A549 (cell line): ENCODE data around the gene RBM17. TPM values are rescaled to one million over a fixed set of nuclear protein-coding genes. Genes with fewer than 3 reads are reported as not detected.

Experiments
- ATAC-seq, 2 experiments: fragments of 200-7000 bp in 1 of 2; fragments of >200 bp in 1 of 2; cut with Nextera tagmentation in 1 of 2; cut with Tn5 transposase in 1 of 2; 3 replicates each; pipeline versions ENCODE4 v1.8.0 to v1.9.1; 2018 to 2020; ENCODE audit warnings: mild to moderate bottlenecking in 1 of 2, moderate library complexity in 1 of 2
- CTCF ChIA-PET: fragments of 300-600 bp; sonication (Branson Sonifier 250); formaldehyde crosslinking; extraction: SDS; loops from one replicate; lab custom pipeline; 2021; ENCODE audit warnings: antibody characterized with exemption, inconsistent platforms; lab: Yijun Ruan, JAX
- POLR2A ChIA-PET: fragments of 350-600 bp; formaldehyde crosslinking; extraction: SDS; loops from one replicate; lab custom pipeline; 2021; ENCODE audit warnings: antibody characterized with exemption, inconsistent platforms; lab: Yijun Ruan, JAX
- DNase-seq, 2 experiments: peaks; one replicate each; pipeline versions ENCODE4 v3.0.0 to v3.0.0-alpha.2; 2011 to 2016; ENCODE audit warnings: low read depth in 1 of 2, low spot score in 1 of 2
- FAIRE-seq: peaks from 2 replicates; lab custom pipeline; 2011; peaks lifted over from hg19 to GRCh38; lab: Jason Lieb, UNC
- H3K27ac ChIP-seq, 2 experiments: fragments of >200 bp; sonication (Bioruptor Twin); formaldehyde crosslinking; 3 replicates each; pipeline ENCODE4 v1.5.1; 2016 to 2017
- H3K4me1 ChIP-seq: fragments of >200 bp; sonication (Bioruptor Twin); formaldehyde crosslinking; 3 replicates; pipeline ENCODE4 v1.6.1; 2016
- H3K4me2 ChIP-seq: fragments of >200 bp; sonication (Bioruptor Twin); formaldehyde crosslinking; 3 replicates; pipeline ENCODE4 v1.6.1; 2016
- H3K4me3 ChIP-seq: fragments of >200 bp; sonication (Bioruptor Twin); formaldehyde crosslinking; 3 replicates; pipeline ENCODE4 v1.5.1; 2016
- H3K9me3 ChIP-seq: fragments of >200 bp; sonication (Bioruptor Twin); formaldehyde crosslinking; 3 replicates; pipeline ENCODE4 v1.6.1; 2016
- CBX2 ChIP-seq: fragments of 200-600 bp; sonication (generic); IDR thresholded peaks from 2 replicates; pipeline ENCODE4 v1.6.1; 2016; ENCODE audit warnings: low read depth, mild to moderate bottlenecking, borderline replicate concordance
- CHD2 ChIP-seq: fragments of 150-350 bp; IDR thresholded peaks from 2 replicates; pipeline ENCODE4 v1.6.1; 2014; ENCODE audit warnings: low read length; ENCODE audit not compliant: partially characterized antibody
- CHD4 ChIP-seq: fragments of 200-600 bp; sonication (generic); IDR thresholded peaks from 2 replicates; pipeline ENCODE4 v1.6.1; 2016; ENCODE audit warnings: antibody characterized with exemption, mild to moderate bottlenecking, borderline replicate concordance
- EHMT2 ChIP-seq: fragments of 200-600 bp; sonication (generic); IDR thresholded peaks from 2 replicates; pipeline ENCODE4 v1.6.1; 2016; ENCODE audit warnings: antibody characterized with exemption, low read depth, mild to moderate bottlenecking, moderate library complexity
- FOSL2 ChIP-seq, 2 experiments: fragments of 450-650 bp in 1 of 2; fragments of >200 bp in 1 of 2; sonication (Bioruptor Twin) in 1 of 2; formaldehyde crosslinking; IDR thresholded peaks; 2 replicates each; pipeline versions ENCODE4 v1.5.0 to v1.6.1; 2016 to 2020; ENCODE audit warnings: mild to moderate bottlenecking in 1 of 2, moderate library complexity in 1 of 2
- HDAC2 ChIP-seq: fragments of 200-600 bp; sonication (generic); IDR thresholded peaks from 2 replicates; pipeline ENCODE4 v1.6.1; 2016
- HOXA7 ChIP-seq: fragments of 250-450 bp; sonication (Bioruptor Pico); IDR thresholded peaks from 2 replicates; pipeline ENCODE4 v1.5.0; 2020; ENCODE audit warnings: mild to moderate bottlenecking, moderate library complexity
- HOXB5 ChIP-seq: fragments of 250-450 bp; sonication (Bioruptor Pico); IDR thresholded peaks from 2 replicates; pipeline ENCODE4 v1.5.0; 2020; ENCODE audit warnings: mild to moderate bottlenecking, moderate library complexity
- JUN ChIP-seq, 2 experiments: fragments of >200 bp; sonication (Bioruptor Twin); formaldehyde crosslinking; IDR thresholded peaks; 2 replicates in 1 of 2; 3 replicates in 1 of 2; pipeline ENCODE4 v1.6.1; 2016 to 2017
- KDM5A ChIP-seq: fragments of 200-600 bp; sonication (generic); IDR thresholded peaks from 2 replicates; pipeline ENCODE4 v1.6.1; 2016; ENCODE audit warnings: antibody characterized with exemption, mild to moderate bottlenecking
- MAZ ChIP-seq: fragments of 150-350 bp; IDR thresholded peaks from 2 replicates; pipeline ENCODE4 v1.6.1; 2014; ENCODE audit warnings: antibody characterized with exemption, low read depth, low read length, borderline replicate concordance
- NFE2L2 ChIP-seq: fragments of 150-350 bp; conservative IDR thresholded peaks from 2 replicates; pipeline ENCODE4 v1.6.1; 2014; ENCODE audit warnings: low read length
- PHF8 ChIP-seq: fragments of 200-600 bp; sonication (generic); IDR thresholded peaks from 2 replicates; pipeline ENCODE4 v1.6.1; 2016; ENCODE audit warnings: low read depth, mild to moderate bottlenecking, antibody characterized with exemption, moderate library complexity, borderline replicate concordance
- POLR2A ChIP-seq: IDR thresholded peaks from 2 replicates; pipeline ENCODE4 v1.6.1; 2012; ENCODE audit warnings: mild to moderate bottlenecking, low read length
- RAD21 ChIP-seq, 2 experiments: fragments of >200 bp in 1 of 2; sonication (Bioruptor Twin) in 1 of 2; formaldehyde crosslinking in 1 of 2; IDR thresholded peaks in 1 of 2; conservative IDR thresholded peaks in 1 of 2; 2 replicates in 1 of 2; 3 replicates in 1 of 2; pipeline ENCODE4 v1.6.1; 2012 to 2018; ENCODE audit warnings: inconsistent platforms in 1 of 2
- RCOR1 ChIP-seq: fragments of 150-350 bp; IDR thresholded peaks from 2 replicates; pipeline ENCODE4 v1.6.1; 2014; ENCODE audit warnings: antibody characterized with exemption, low read length, low read depth
- RFX5 ChIP-seq: fragments of 450-650 bp; IDR thresholded peaks from 2 replicates; pipeline ENCODE4 v1.7.1; 2014; ENCODE audit warnings: antibody characterized with exemption, mild to moderate bottlenecking, moderate library complexity
- SMC3 ChIP-seq: fragments of >200 bp; sonication (Bioruptor Twin); formaldehyde crosslinking; IDR thresholded peaks from 3 replicates; pipeline ENCODE4 v1.6.1; 2018; ENCODE audit warnings: inconsistent platforms
- TFCP2L1 ChIP-seq: fragments of 250-450 bp; sonication (Bioruptor Pico); IDR thresholded peaks from 2 replicates; pipeline ENCODE4 v1.5.0; 2021; ENCODE audit warnings: mild to moderate bottlenecking
- ZNF302 ChIP-seq: fragments of 250-450 bp; sonication (Bioruptor Pico); IDR thresholded peaks from 2 replicates; pipeline ENCODE4 v1.9.0; 2021; ENCODE audit warnings: inconsistent platforms, mild to moderate bottlenecking, moderate library complexity
- WGBS: methylation state at CpG from one replicate; pipeline ENCODE4 v1.1.6; 2017; ENCODE audit errors: missing lambda C conversion rate; 5-methylcytosine and 5-hydroxymethylcytosine counted together
- polyA plus RNA-seq, 4 experiments: library from polyadenylated mRNA; depleted of rRNA in 3 of 4; stranded (reverse); fragments of >200 nt; fragmentation: RNase III in 1 of 4; extraction: RNeasy Plus Mini Kit Qiagen cat#74134 plus additional on column Dnase treatment in 1 of 4; gene quantifications; 2 replicates in 3 of 4; 3 replicates in 1 of 4; pipeline ENCODE4 v1.2.3, GENCODE V29; 2011 to 2017
- TF ChIP-seq, protein P1 (sequence below): fragments of 200-600 bp; sonication (generic); IDR thresholded peaks from 2 replicates; pipeline ENCODE4 v1.6.1; 2016; ENCODE audit warnings: antibody characterized with exemption, mild to moderate bottlenecking, moderate library complexity
- TF ChIP-seq, protein P2 (sequence below): IDR thresholded peaks from 2 replicates; pipeline ENCODE4 v1.6.1; 2012
- TF ChIP-seq, protein P3 (sequence below): fragments of 450-650 bp; IDR thresholded peaks from 2 replicates; pipeline ENCODE4 v1.6.1; 2014; ENCODE audit warnings: antibody characterized with exemption
- TF ChIP-seq, protein P4 (sequence below): fragments of 150-350 bp; IDR thresholded peaks from 2 replicates; pipeline ENCODE4 v1.6.1; 2014; ENCODE audit warnings: low read depth, mild to moderate bottlenecking, low read length
- TF ChIP-seq, protein P5 (sequence below): fragments of >200 bp; sonication (Bioruptor Twin); formaldehyde crosslinking; IDR thresholded peaks from 3 replicates; pipeline ENCODE4 v1.6.1; 2016

RBM17 gene
- polyA plus RNA-seq, 2 of the 4 experiments (the other 2 are of a cell fraction), result 75.2 to 121 TPM

DNA sequence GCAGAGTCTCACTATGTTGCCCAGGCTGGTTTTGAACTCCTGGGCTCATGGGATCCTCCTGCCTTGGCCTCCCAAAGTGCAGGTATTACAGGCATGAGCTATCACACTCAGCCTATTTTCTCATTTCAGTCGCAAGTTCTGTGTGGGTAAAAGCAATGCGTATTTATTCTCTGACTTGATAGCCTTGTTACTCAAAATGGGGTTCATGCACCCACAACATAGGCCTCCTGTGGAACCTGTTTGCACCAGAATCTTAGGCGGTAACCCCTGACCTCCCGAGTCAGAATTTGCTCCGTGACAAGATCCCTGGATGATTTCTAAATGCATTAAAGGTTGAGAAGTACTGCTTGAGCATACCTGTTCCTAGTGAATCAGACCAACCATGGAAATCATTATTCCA is 34.0 kb upstream of the RBM17 start:
- no peak overlapping the region for H3K27ac ChIP-seq
- H3K9me3 ChIP-seq, result no peaks in the 10 kb centered on the region
- TF ChIP-seq, protein P1, sequence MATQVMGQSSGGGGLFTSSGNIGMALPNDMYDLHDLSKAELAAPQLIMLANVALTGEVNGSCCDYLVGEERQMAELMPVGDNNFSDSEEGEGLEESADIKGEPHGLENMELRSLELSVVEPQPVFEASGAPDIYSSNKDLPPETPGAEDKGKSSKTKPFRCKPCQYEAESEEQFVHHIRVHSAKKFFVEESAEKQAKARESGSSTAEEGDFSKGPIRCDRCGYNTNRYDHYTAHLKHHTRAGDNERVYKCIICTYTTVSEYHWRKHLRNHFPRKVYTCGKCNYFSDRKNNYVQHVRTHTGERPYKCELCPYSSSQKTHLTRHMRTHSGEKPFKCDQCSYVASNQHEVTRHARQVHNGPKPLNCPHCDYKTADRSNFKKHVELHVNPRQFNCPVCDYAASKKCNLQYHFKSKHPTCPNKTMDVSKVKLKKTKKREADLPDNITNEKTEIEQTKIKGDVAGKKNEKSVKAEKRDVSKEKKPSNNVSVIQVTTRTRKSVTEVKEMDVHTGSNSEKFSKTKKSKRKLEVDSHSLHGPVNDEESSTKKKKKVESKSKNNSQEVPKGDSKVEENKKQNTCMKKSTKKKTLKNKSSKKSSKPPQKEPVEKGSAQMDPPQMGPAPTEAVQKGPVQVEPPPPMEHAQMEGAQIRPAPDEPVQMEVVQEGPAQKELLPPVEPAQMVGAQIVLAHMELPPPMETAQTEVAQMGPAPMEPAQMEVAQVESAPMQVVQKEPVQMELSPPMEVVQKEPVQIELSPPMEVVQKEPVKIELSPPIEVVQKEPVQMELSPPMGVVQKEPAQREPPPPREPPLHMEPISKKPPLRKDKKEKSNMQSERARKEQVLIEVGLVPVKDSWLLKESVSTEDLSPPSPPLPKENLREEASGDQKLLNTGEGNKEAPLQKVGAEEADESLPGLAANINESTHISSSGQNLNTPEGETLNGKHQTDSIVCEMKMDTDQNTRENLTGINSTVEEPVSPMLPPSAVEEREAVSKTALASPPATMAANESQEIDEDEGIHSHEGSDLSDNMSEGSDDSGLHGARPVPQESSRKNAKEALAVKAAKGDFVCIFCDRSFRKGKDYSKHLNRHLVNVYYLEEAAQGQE, result no peak
- TF ChIP-seq EHMT2, result no peak
- TF ChIP-seq POLR2A, result no peak
- TF ChIP-seq, protein P2, sequence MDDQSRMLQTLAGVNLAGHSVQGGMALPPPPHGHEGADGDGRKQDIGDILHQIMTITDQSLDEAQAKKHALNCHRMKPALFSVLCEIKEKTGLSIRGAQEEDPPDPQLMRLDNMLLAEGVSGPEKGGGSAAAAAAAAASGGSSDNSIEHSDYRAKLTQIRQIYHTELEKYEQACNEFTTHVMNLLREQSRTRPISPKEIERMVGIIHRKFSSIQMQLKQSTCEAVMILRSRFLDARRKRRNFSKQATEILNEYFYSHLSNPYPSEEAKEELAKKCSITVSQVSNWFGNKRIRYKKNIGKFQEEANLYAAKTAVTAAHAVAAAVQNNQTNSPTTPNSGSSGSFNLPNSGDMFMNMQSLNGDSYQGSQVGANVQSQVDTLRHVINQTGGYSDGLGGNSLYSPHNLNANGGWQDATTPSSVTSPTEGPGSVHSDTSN, result no peak
- no peak for TF ChIP-seq CBX2
- TF ChIP-seq ZNF302 (CRISPR knock-in tag), result no peak
- TF ChIP-seq, protein P3, sequence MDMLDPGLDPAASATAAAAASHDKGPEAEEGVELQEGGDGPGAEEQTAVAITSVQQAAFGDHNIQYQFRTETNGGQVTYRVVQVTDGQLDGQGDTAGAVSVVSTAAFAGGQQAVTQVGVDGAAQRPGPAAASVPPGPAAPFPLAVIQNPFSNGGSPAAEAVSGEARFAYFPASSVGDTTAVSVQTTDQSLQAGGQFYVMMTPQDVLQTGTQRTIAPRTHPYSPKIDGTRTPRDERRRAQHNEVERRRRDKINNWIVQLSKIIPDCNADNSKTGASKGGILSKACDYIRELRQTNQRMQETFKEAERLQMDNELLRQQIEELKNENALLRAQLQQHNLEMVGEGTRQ, result no peak
- no peak for TF ChIP-seq PHF8
- TF ChIP-seq CHD4, result no peak
- no peak for TF ChIP-seq NFE2L2
- no peak for TF ChIP-seq RAD21 (conservative IDR thresholded peaks at IDR 0.05 in 1 of 2, IDR thresholded peaks at IDR 0.05 in 1 of 2)
- no peak for TF ChIP-seq SMC3
- no peak for TF ChIP-seq HOXA7 (CRISPR knock-in tag)
- no peak for TF ChIP-seq HDAC2
- TF ChIP-seq CHD2, result no peak
- no peak overlapping the region for H3K4me2 ChIP-seq
- no peak overlapping the region for H3K4me3 ChIP-seq
- FAIRE-seq (no peak), DNase-seq (no peak), ATAC-seq (no peak)
- POLR2A ChIA-PET, result no interaction called here
- WGBS, result 67% methylated on average over 5 of the region's 5 CpGs
- CTCF ChIA-PET, result no interaction called here
- peaks cover 5% of the 10 kb centered on the region; the same call in 1 of the 3 replicates for H3K4me1 ChIP-seq

DNA sequence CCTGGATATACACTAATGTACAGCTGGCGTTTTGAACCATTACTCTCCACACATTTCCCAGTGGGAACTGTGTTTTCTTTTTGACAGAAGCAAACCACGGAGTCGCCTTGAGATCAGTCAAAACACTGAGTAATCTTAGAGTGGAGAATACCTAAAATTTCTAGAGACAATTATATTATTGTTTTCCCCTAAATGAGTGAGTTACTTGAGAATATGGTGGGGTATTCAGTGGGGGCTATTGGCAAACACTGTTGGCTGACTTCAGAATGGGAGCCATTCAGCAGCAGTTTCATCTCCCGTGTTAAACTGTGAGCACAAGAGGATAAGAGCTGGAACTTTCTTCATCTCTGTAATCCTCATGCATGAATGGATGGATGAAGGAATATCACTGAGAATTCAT is 32.9 kb upstream of the RBM17 start:
- no peak overlapping the region for H3K4me2 ChIP-seq
- peaks cover 3% of the 10 kb centered on the region; the same call in 1 of the 3 replicates for H3K4me1 ChIP-seq
- no peak for ATAC-seq
- ChIA-PET POLR2A (no interaction called here), CTCF (no interaction called here)
- WGBS, result 57% methylated on average over 4 of the region's 4 CpGs
- FAIRE-seq, result no peak
- H3K4me3 ChIP-seq, result no peak overlapping the region
- DNase-seq, result no peak
- no peaks in the 10 kb centered on the region for H3K9me3 ChIP-seq
- no peak overlapping the region for H3K27ac ChIP-seq
- TF ChIP-seq RFX5, result no peak
- TF ChIP-seq RCOR1, result no peak
- TF ChIP-seq, protein P4, sequence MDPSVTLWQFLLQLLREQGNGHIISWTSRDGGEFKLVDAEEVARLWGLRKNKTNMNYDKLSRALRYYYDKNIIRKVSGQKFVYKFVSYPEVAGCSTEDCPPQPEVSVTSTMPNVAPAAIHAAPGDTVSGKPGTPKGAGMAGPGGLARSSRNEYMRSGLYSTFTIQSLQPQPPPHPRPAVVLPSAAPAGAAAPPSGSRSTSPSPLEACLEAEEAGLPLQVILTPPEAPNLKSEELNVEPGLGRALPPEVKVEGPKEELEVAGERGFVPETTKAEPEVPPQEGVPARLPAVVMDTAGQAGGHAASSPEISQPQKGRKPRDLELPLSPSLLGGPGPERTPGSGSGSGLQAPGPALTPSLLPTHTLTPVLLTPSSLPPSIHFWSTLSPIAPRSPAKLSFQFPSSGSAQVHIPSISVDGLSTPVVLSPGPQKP, result no peak
- TF ChIP-seq, protein P3, result no peak
- TF ChIP-seq, protein P1, result no peak
- no peak for TF ChIP-seq MAZ
- no peak for TF ChIP-seq POLR2A
- TF ChIP-seq, protein P5, sequence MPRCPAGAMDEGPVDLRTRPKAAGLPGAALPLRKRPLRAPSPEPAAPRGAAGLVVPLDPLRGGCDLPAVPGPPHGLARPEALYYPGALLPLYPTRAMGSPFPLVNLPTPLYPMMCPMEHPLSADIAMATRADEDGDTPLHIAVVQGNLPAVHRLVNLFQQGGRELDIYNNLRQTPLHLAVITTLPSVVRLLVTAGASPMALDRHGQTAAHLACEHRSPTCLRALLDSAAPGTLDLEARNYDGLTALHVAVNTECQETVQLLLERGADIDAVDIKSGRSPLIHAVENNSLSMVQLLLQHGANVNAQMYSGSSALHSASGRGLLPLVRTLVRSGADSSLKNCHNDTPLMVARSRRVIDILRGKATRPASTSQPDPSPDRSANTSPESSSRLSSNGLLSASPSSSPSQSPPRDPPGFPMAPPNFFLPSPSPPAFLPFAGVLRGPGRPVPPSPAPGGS, result no peak
- TF ChIP-seq KDM5A, result no peak
- TF ChIP-seq HOXB5 (CRISPR knock-in tag), result no peak
- no peak for TF ChIP-seq TFCP2L1 (CRISPR knock-in tag)
- TF ChIP-seq FOSL2 (IDR thresholded peaks at IDR 0.05), result no peak
- no peak for TF ChIP-seq FOSL2 (CRISPR knock-in tag; IDR thresholded peaks at IDR 0.05)
- no peak for TF ChIP-seq JUN (IDR thresholded peaks at IDR 0.05)
